H1 (cell line): ENCODE data around the gene HOXC11. TPM values are rescaled to one million over a fixed set of nuclear protein-coding genes. Genes with fewer than 3 reads are reported as not detected.

ENCODE experiments used
- CTCF ChIA-PET: fragments of 300-600 bp; sonication (Branson Sonifier 250); formaldehyde crosslinking; loops from one replicate; lab custom pipeline; 2021; ENCODE audit not compliant: partially characterized antibody; lab: Charles Lee
- POLR2A ChIA-PET: fragments of 300-600 bp; sonication (Branson Sonifier 250); formaldehyde crosslinking; loops from one replicate; lab custom pipeline; 2021; ENCODE audit warnings: inconsistent platforms; ENCODE audit not compliant: partially characterized antibody; lab: Charles Lee
- DNase-seq, 2 experiments: peaks; one replicate each; pipeline versions ENCODE4 v3.0.0 to v3.0.0-alpha.2; 2010 to 2022; ENCODE audit warnings: low spot score in 2 of 2, low read depth in 1 of 2, mixed read lengths in 1 of 2
- FAIRE-seq: peaks from 2 replicates; lab custom pipeline; 2011; peaks lifted over from hg19 to GRCh38; lab: Jason Lieb, UNC
- H2AFZ ChIP-seq: 2 replicates; pipeline ENCODE4 v1.8.1; 2012; ENCODE audit warnings: low read length, inconsistent platforms
- H2AK5ac ChIP-seq: 2 replicates; pipeline ENCODE4 v1.6.1; 2013; ENCODE audit warnings: low read depth, low read length
- H2BK120ac ChIP-seq: replicated peaks from 2 replicates; pipeline ENCODE3; 2013; ENCODE audit warnings: low read depth, low read length, inconsistent platforms
- H2BK12ac ChIP-seq: 2 replicates; pipeline ENCODE4 v1.6.1; 2013; ENCODE audit warnings: low read depth, low read length
- H2BK15ac ChIP-seq: 2 replicates; pipeline ENCODE4 v1.6.1; 2013; ENCODE audit warnings: low read length
- H2BK20ac ChIP-seq: 2 replicates; pipeline ENCODE4 v1.6.1; 2013; ENCODE audit warnings: low read length
- H2BK5ac ChIP-seq: 2 replicates; pipeline ENCODE4 v1.6.1; 2013; ENCODE audit warnings: low read depth, low read length
- H3K14ac ChIP-seq: 2 replicates; pipeline ENCODE4 v1.6.1; 2013; ENCODE audit warnings: inconsistent platforms; ENCODE audit not compliant: insufficient read length
- H3K18ac ChIP-seq: 2 replicates; pipeline ENCODE4 v1.6.1; 2013; ENCODE audit warnings: low read length; ENCODE audit errors: extremely low read depth
- H3K23ac ChIP-seq: 2 replicates; pipeline ENCODE4 v1.6.1; 2013; ENCODE audit warnings: inconsistent platforms; ENCODE audit not compliant: insufficient read length
- H3K23me2 ChIP-seq: 2 replicates; pipeline ENCODE4 v1.6.1; 2013; ENCODE audit warnings: low read depth, low read length
- H3K27ac ChIP-seq: 2 replicates; pipeline ENCODE4 v1.6.1; 2011; ENCODE audit warnings: low read depth, low read length, inconsistent platforms
- H3K27me3 ChIP-seq, 4 experiments: replicated peaks in 1 of 4; 1 replicate in 1 of 4; 2 replicates in 3 of 4; pipeline versions ENCODE4 v1.6.1 to v1.8.1; 2011 to 2013; ENCODE audit warnings: low read length in 3 of 4, mild to moderate bottlenecking in 3 of 4, inconsistent platforms in 2 of 4, mixed read lengths in 2 of 4, moderate library complexity in 1 of 4; ENCODE audit not compliant: control insufficient read depth in 3 of 4, insufficient read depth in 3 of 4; ENCODE audit errors: extremely low read depth in 1 of 4
- H3K36me3 ChIP-seq, 4 experiments: 2 replicates each; pipeline versions ENCODE4 v1.6.1 to v1.8.1; 2011 to 2013; ENCODE audit warnings: mild to moderate bottlenecking in 4 of 4, low read length in 3 of 4, moderate library complexity in 2 of 4, control low read depth in 1 of 4, inconsistent platforms in 1 of 4; ENCODE audit not compliant: insufficient read depth in 4 of 4, control insufficient read depth in 2 of 4
- H3K4ac ChIP-seq: replicated peaks from 2 replicates; pipeline ENCODE3; 2013; ENCODE audit warnings: low read length, low read depth, mixed read lengths, inconsistent platforms; ENCODE audit not compliant: insufficient read length
- H3K4me1 ChIP-seq, 4 experiments: replicated peaks in 1 of 4; 1 replicate in 1 of 4; 2 replicates in 3 of 4; pipeline versions ENCODE4 v1.6.1 to v1.8.1; 2011 to 2013; ENCODE audit warnings: low read length in 3 of 4, inconsistent platforms in 2 of 4, mixed read lengths in 1 of 4; ENCODE audit not compliant: insufficient read depth in 4 of 4, control insufficient read depth in 3 of 4
- H3K4me2 ChIP-seq, 2 experiments: 2 replicates each; pipeline versions ENCODE4 v1.6.1 to v1.8.1; 2011 to 2013; ENCODE audit warnings: low read depth in 2 of 2, low read length in 2 of 2, control low read depth in 1 of 2, inconsistent platforms in 1 of 2, mild to moderate bottlenecking in 1 of 2; ENCODE audit not compliant: insufficient read depth in 1 of 2
- H3K4me3 ChIP-seq, 4 experiments: fragments of 200-600, 300-600 bp in 1 of 4; sonication (generic), shearing (Covaris generic), sonication (Bioruptor Twin) in 1 of 4; 2 replicates each; pipeline versions ENCODE4 v1.5.1 to v1.8.1; 2011 to 2016; ENCODE audit warnings: low read length in 4 of 4, low read depth in 3 of 4, control low read depth in 2 of 4, inconsistent platforms in 2 of 4, mild to moderate bottlenecking in 2 of 4, mixed read lengths in 1 of 4, moderate library complexity in 1 of 4; ENCODE audit not compliant: insufficient read depth in 2 of 4; ENCODE audit errors: extremely low read depth in 1 of 4
- H3K56ac ChIP-seq: replicated peaks from 2 replicates; pipeline ENCODE3; 2013; ENCODE audit warnings: low read depth, mild to moderate bottlenecking, mixed read lengths, low read length, inconsistent platforms; ENCODE audit not compliant: insufficient read length
- H3K79me1 ChIP-seq: 2 replicates; pipeline ENCODE4 v1.6.1; 2013; ENCODE audit warnings: low read depth, low read length, control low read depth
- H3K79me2 ChIP-seq, 2 experiments: 2 replicates each; pipeline versions ENCODE4 v1.6.1 to v1.8.1; 2012 to 2013; ENCODE audit warnings: low read length in 2 of 2, mild to moderate bottlenecking in 2 of 2, inconsistent platforms in 1 of 2; ENCODE audit not compliant: insufficient read depth in 2 of 2, control insufficient read depth in 1 of 2
- H3K9ac ChIP-seq, 4 experiments: replicated peaks in 1 of 4; 1 replicate in 1 of 4; 2 replicates in 3 of 4; pipeline versions ENCODE4 v1.6.1 to v1.8.1; 2011 to 2013; ENCODE audit warnings: low read depth in 3 of 4, low read length in 3 of 4, control low read depth in 2 of 4, mild to moderate bottlenecking in 2 of 4, moderate library complexity in 2 of 4, inconsistent platforms in 1 of 4; ENCODE audit errors: extremely low read depth in 1 of 4
- H3K9me3 ChIP-seq, 2 experiments: 2 replicates each; pipeline versions ENCODE4 v1.6.1 to v1.8.1; 2012 to 2013; ENCODE audit warnings: mild to moderate bottlenecking in 2 of 2, moderate library complexity in 2 of 2, control low read depth in 1 of 2, inconsistent platforms in 1 of 2, low read depth in 1 of 2, low read length in 1 of 2, mixed read lengths in 1 of 2; ENCODE audit not compliant: insufficient read depth in 2 of 2
- H4K20me1 ChIP-seq, 2 experiments: replicated peaks in 1 of 2; 2 replicates each; pipeline versions ENCODE3 to v1.8.1; 2011 to 2013; ENCODE audit warnings: inconsistent platforms in 2 of 2, low read length in 2 of 2, mild to moderate bottlenecking in 1 of 2; ENCODE audit not compliant: insufficient read depth in 2 of 2, control insufficient read depth in 1 of 2
- H4K5ac ChIP-seq: 2 replicates; pipeline ENCODE4 v1.6.1; 2013; ENCODE audit warnings: low read length, low read depth, mixed read lengths, inconsistent platforms; ENCODE audit not compliant: insufficient read length
- H4K8ac ChIP-seq: 2 replicates; pipeline ENCODE4 v1.8.0; 2013; ENCODE audit warnings: mild to moderate bottlenecking, moderate library complexity, low read length, inconsistent platforms; ENCODE audit not compliant: insufficient read depth; ENCODE audit errors: extremely low read depth
- H4K91ac ChIP-seq: replicated peaks from 2 replicates; pipeline ENCODE3; 2013; ENCODE audit warnings: low read length, mixed read lengths, inconsistent platforms; ENCODE audit not compliant: insufficient read length
- EZH2 ChIP-seq: fragments of 200-600 bp; sonication (generic); IDR thresholded peaks from 2 replicates; pipeline ENCODE4 v1.7.1; 2012; ENCODE audit warnings: low read depth, mild to moderate bottlenecking, moderate library complexity, low read length, inconsistent platforms; ENCODE audit not compliant: severe bottlenecking
- JUND ChIP-seq: IDR thresholded peaks from 2 replicates; pipeline ENCODE4 v1.6.1; 2011; ENCODE audit warnings: mild to moderate bottlenecking, improper control_type of control experiment, low read length
- SP2 ChIP-seq: IDR thresholded peaks from 2 replicates; pipeline ENCODE4 v1.6.1; 2012; ENCODE audit warnings: mild to moderate bottlenecking, low read length, inconsistent platforms
- SUZ12 ChIP-seq: fragments of 200-600 bp; sonication (generic); IDR thresholded peaks from 2 replicates; pipeline ENCODE4 v1.6.1; 2012; ENCODE audit warnings: mild to moderate bottlenecking, inconsistent platforms, low read length, moderate library complexity, mixed read lengths
- WGBS, 2 experiments: shearing (Covaris generic) in 1 of 2; methylation state at CpG; one replicate each; pipeline versions ENCODE4 v1.1.6 to v1.1.7; 2013 to 2015; ENCODE audit warnings: low lambda C conversion rate in 2 of 2, mixed read lengths in 2 of 2, inconsistent platforms in 1 of 2, low coverage in 1 of 2, missing lambda C conversion rate in 1 of 2; ENCODE audit not compliant: insufficient replicate concordance in 2 of 2, insufficient coverage in 1 of 2, insufficient read length in 1 of 2; ENCODE audit errors: extremely low coverage in 1 of 2, missing lambda C conversion rate in 1 of 2; 5-methylcytosine and 5-hydroxymethylcytosine counted together
- polyA plus RNA-seq, 7 experiments: library from polyadenylated mRNA; depleted of rRNA in 3 of 7; stranded (reverse) in 5 of 7; unstranded in 2 of 7; fragments of >200 nt in 5 of 7; fragments of 200-250 nt in 2 of 7; gene quantifications; 1 replicate in 5 of 7; 2 replicates in 1 of 7; 4 replicates in 1 of 7; pipeline versions ENCODE4 v1.2.1 to v1.2.3, GENCODE V29; 2011 to 2013; ENCODE audit warnings: missing spikeins in 2 of 7, mixed read lengths in 2 of 7
- total RNA-seq: library from RNA; stranded (reverse); fragmentation: NEBNext Ultra II Directional; extraction: Animal tissue kit (Norgen Biotek cat#: 25700); gene quantifications from 2 replicates; pipeline ENCODE4 v1.2.1, GENCODE V29; 2021

HOXC11 gene
- total and polyA plus RNA-seq, 2 of the 8 experiments (the other 6 are each of a cell fraction or from before 2014, with no cell fraction given) = not detected

DNA sequence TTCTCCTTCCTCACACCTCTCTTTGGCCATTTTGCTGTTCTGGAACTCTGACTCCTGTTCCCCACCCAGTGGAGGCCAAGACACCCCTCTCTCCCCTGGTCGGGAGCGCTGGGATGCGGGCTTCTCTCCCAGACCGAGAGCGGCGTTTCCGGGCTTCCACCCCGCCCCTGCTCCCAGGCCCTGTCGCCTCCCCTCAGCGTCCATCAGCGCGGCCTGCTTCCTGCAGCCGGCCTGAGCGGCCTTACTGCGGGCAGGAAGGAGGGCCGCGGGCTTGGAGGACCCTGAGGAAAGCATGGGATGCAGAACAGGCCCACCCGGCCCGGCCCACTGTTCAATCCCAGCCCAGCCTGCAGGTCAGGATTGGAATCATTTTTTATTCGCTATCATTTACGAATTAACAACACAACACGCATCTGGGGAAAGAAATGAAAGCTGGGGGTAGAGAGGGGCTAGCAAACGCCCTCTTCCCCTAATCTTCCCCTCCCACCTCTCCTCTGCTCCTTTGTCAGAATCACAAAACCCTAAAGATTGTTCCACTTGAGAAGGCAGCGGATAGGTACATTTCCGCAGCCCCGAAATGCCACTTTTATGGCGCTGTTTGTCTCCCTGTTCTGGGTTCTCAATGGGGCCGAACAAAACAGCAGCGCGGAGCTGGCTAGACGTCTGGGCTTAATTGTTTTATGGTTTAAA is 32.1 kb downstream of the HOXC11 start:
- H4K20me1 ChIP-seq = peaks cover 0 to 34% of the 10 kb centered on the region in 2 experiments
- peaks cover 0 to 2% (median 0%) of the 10 kb centered on the region in 4 experiments; a peak in 1 of 8 replicates for H3K36me3 ChIP-seq
- CTCF ChIA-PET = interaction anchor here (0.8 to 11.3 kb wide), 25 partner anchors 8 to 374 kb away, joined by 3 to 172 read pairs (median 7); partner anchors contain the start of genes HOXC10, HOXC4, HOXC5 and HOXC6
- no peak overlapping the region for H2AK5ac ChIP-seq
- H2AFZ ChIP-seq = no peak overlapping the region
- no peaks in the 10 kb centered on the region for H3K9me3 ChIP-seq
- no peak overlapping the region for H3K23ac ChIP-seq
- no peak overlapping the region for H2BK12ac ChIP-seq
- no peak for FAIRE-seq
- H3K79me2 ChIP-seq = no peaks in the 10 kb centered on the region
- H2BK120ac ChIP-seq = no peak overlapping the region
- no peak overlapping the region for H4K8ac ChIP-seq
- H2BK5ac ChIP-seq = no peak overlapping the region
- H3K23me2 ChIP-seq = peaks cover 2% of the 10 kb centered on the region; the same call in 1 of the 2 replicates
- H3K56ac ChIP-seq = no peak overlapping the region
- no peak overlapping the region for H4K5ac ChIP-seq
- no peaks in the 10 kb centered on the region for H3K79me1 ChIP-seq
- POLR2A ChIA-PET = interaction anchor here (1.0 kb wide), 1 partner anchor 22 kb away, joined by 3 read pairs; no protein-coding TSS in a partner anchor
- H2BK20ac ChIP-seq = no peak overlapping the region
- H3K14ac ChIP-seq = no peak overlapping the region
- H3K4me3 ChIP-seq = no peak overlapping the region
- H3K27me3 ChIP-seq = peaks cover 97 to 100% (median 100%) of the 10 kb centered on the region in 4 experiments
- no peak overlapping the region for H3K27ac ChIP-seq
- no peak overlapping the region for H3K9ac ChIP-seq
- 21% methylated on average over 31 of the region's 31 CpGs; no CpG with 5 or more reads in 1 of the 2 experiments for WGBS, 2 experiments
- no peak overlapping the region for H3K4ac ChIP-seq
- no peak overlapping the region for H3K18ac ChIP-seq
- H2BK15ac ChIP-seq = no peak overlapping the region
- H3K4me2 ChIP-seq = no peak overlapping the region
- no peak for TF ChIP-seq JUND
- TF ChIP-seq SP2 = no peak
- peak; percentile 93 for TF ChIP-seq SUZ12
- TF ChIP-seq EZH2 = peak; percentile 93
- H4K91ac ChIP-seq = no peak overlapping the region
- no peak for DNase-seq
- peaks cover 0 to 9% (median 1%) of the 10 kb centered on the region in 4 experiments; a peak in 3 of 7 replicates for H3K4me1 ChIP-seq
